MCF 10A (cell line): ENCODE data around the gene PCED1B. TPM values are rescaled to one million over a fixed set of nuclear protein-coding genes. Genes with fewer than 3 reads are reported as not detected.

Experiments used
- BruUV-seq: library from RNA; stranded (reverse); fragments of 400-500 nt; replicated peaks from 2 replicates; lab custom pipeline; 2021; lab: Mats Ljungman, UMichigan
- CTCF ChIA-PET: fragments of 300-600 bp; sonication (Branson Sonifier 250); formaldehyde crosslinking; extraction: SDS; loops from one replicate; lab custom pipeline; 2021; ENCODE audit warnings: antibody characterized with exemption, inconsistent platforms; lab: Yijun Ruan, JAX
- POLR2A ChIA-PET: fragments of 300-600, 350-650 bp; sonication (Branson Sonifier 250); formaldehyde crosslinking; extraction: SDS; loops from one replicate; lab custom pipeline; 2020; ENCODE audit warnings: antibody characterized with exemption, inconsistent platforms; lab: Yijun Ruan, JAX
- DNase-seq: peaks from one replicate; pipeline ENCODE4 v3.0.0-alpha.2; 2018; ENCODE audit not compliant: unreplicated experiment
- H3K27ac Mint-ChIP-seq: one replicate; pipeline ENCODE4 v1.8.0; 2022; ENCODE audit warnings: mild to moderate bottlenecking, low read depth, mixed read lengths; ENCODE audit not compliant: unreplicated experiment
- H3K27me3 Mint-ChIP-seq: one replicate; pipeline ENCODE4 v1.8.0; 2022; ENCODE audit warnings: mixed read lengths; ENCODE audit not compliant: insufficient read depth, unreplicated experiment
- H3K36me3 Mint-ChIP-seq: one replicate; pipeline ENCODE4 v1.8.0; 2022; ENCODE audit warnings: mild to moderate bottlenecking, moderate library complexity, mixed read lengths; ENCODE audit not compliant: insufficient read depth, unreplicated experiment
- H3K4me1 Mint-ChIP-seq: one replicate; pipeline ENCODE4 v1.8.0; 2022; ENCODE audit warnings: mixed read lengths; ENCODE audit not compliant: insufficient read depth, unreplicated experiment
- H3K4me3 Mint-ChIP-seq: one replicate; pipeline ENCODE4 v1.8.0; 2022; ENCODE audit warnings: mild to moderate bottlenecking, moderate library complexity, mixed read lengths; ENCODE audit not compliant: unreplicated experiment
- H3K9me3 Mint-ChIP-seq: one replicate; pipeline ENCODE4 v1.8.0; 2022; ENCODE audit warnings: mixed read lengths; ENCODE audit not compliant: unreplicated experiment
- CTCF ChIP-seq: fragments of 200-600 bp; IDR thresholded peaks from one replicate; pipeline ENCODE4 v1.8.0; 2022; ENCODE audit warnings: antibody characterized with exemption, mild to moderate bottlenecking; ENCODE audit not compliant: unreplicated experiment
- intact Hi-C: fragments of 100-400 bp; cut with micrococcal nuclease; formaldehyde crosslinking; loops from 2 replicates; pipeline ENCODE4 v1.14.1; 2022
- total RNA-seq: library from RNA; stranded (reverse); gene quantifications from 2 replicates; pipeline ENCODE4 v1.2.3, GENCODE V29; 2022

Gene PCED1B
- total RNA-seq, 1 experiment from 2014 or later, result 9.6 TPM

GRCh38 chr12:47249082-47249481, 169.7 kb downstream of the PCED1B start:
- H3K9me3 Mint-ChIP-seq, result peaks cover 9% of the 10 kb centered on the region
- intact Hi-C loops, result no loop called here
- peaks cover 13% of the 10 kb centered on the region for H3K4me1 Mint-ChIP-seq
- no peaks in the 10 kb centered on the region for H3K27me3 Mint-ChIP-seq
- CTCF ChIA-PET, result interaction anchor here (0.6 to 2.2 kb wide), 6 partner anchors 22 to 531 kb away, joined by 3 to 9 read pairs (median 3); partner anchors contain the start of genes AMIGO2 and PCED1B
- DNase-seq, result peak; percentile 61
- BruUV-seq, result no TSS peak
- no peak for TF ChIP-seq CTCF
- H3K36me3 Mint-ChIP-seq, result no peaks in the 10 kb centered on the region
- POLR2A ChIA-PET, result interaction anchor here (0.6 to 2.7 kb wide), 11 partner anchors 11 to 244 kb away, joined by 3 to 13 read pairs (median 5); no protein-coding TSS in a partner anchor
- peak overlapping the region; percentile 85 for H3K27ac Mint-ChIP-seq
- H3K4me3 Mint-ChIP-seq, result peak overlapping the region; percentile 63

DNA sequence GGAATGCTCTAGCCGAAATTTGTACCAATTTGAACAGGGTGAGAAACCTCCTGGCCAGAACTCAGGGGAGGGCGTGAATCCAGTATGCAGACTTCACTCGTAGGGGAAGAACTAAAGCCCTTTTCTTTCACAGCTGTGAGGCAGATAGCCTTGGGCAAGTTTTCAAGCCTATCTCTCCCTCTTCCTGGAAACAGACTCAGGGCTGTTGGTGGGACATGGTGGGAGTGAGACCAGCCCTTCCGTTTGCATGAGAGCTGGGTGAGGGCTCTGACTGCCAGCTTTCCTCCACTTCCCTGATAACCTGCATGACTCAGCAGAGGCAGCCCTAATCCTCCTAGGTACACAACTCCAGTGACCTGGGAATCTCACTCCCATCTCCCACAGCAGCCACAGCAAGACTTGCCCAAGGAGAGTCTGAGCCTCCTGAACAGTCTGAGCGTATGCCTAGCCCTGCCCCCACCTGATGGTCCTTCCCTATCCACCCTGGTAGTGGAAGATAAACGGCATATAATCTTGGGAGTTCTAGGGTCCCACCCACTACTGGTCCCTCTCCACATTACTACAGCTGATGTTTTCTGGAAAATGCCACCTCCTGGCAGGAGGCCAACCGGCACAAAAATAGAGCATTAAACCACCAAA, 170.4 kb downstream of the PCED1B start:
- H3K4me1 Mint-ChIP-seq, result peaks cover 13% of the 10 kb centered on the region
- CTCF ChIA-PET, result interaction anchor here (0.6 to 2.2 kb wide), 7 partner anchors 22 to 1706 kb away, joined by 3 to 9 read pairs (median 3); partner anchors contain the start of genes AMIGO2 and PCED1B
- H3K36me3 Mint-ChIP-seq, result no peaks in the 10 kb centered on the region
- peak overlapping the region; percentile 63 for H3K4me3 Mint-ChIP-seq
- no peaks in the 10 kb centered on the region for H3K27me3 Mint-ChIP-seq
- H3K27ac Mint-ChIP-seq, result peak overlapping the region; percentile 85
- no TSS peak for BruUV-seq
- DNase-seq, result peak; percentile 61
- peaks cover 10% of the 10 kb centered on the region for H3K9me3 Mint-ChIP-seq
- POLR2A ChIA-PET, result interaction anchor here (0.7 to 2.7 kb wide), 8 partner anchors 12 to 162 kb away, joined by 3 to 13 read pairs (median 8); no protein-coding TSS in a partner anchor
- no peak for TF ChIP-seq CTCF
- intact Hi-C loops, result no loop called here

GRCh38 chr12:47251919-47252318, 172.5 kb downstream of the PCED1B start:
- H3K27ac Mint-ChIP-seq, result no peak overlapping the region
- intact Hi-C loops, result no loop called here
- no peaks in the 10 kb centered on the region for H3K36me3 Mint-ChIP-seq
- BruUV-seq, result no TSS peak
- no peaks in the 10 kb centered on the region for H3K27me3 Mint-ChIP-seq
- H3K9me3 Mint-ChIP-seq, result peaks cover 20% of the 10 kb centered on the region
- no peak overlapping the region for H3K4me3 Mint-ChIP-seq
- no peak for TF ChIP-seq CTCF
- ChIA-PET CTCF (interaction anchor here (0.7 kb wide), 1 partner anchor 30 kb away, joined by 3 read pairs; no protein-coding TSS in a partner anchor), POLR2A (interaction anchor here (1.0 kb wide), 1 partner anchor 21 kb away, joined by 3 read pairs; no protein-coding TSS in a partner anchor)
- H3K4me1 Mint-ChIP-seq, result peaks cover 13% of the 10 kb centered on the region
- DNase-seq, result no peak

DNA sequence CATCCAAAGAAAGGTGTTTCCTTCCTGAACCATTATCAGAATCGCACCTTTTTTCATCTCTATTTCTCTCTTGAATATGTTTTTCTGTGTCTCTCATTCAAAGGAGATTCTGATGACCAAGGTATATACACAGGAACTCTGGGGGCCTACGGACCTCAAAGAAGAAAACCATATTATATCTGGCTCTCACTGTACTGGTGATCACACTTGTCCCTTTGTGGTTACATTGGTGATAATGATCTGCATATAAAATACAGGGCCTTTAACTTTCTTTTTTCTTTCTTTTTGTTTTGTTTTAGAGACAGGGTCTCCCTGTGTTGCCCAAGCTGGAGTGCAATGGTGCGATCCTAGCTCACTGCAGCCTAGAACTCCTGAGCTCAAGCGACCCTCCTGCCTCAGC, 185.5 kb downstream of the PCED1B start:
- Mint-ChIP-seq H3K4me3 (no peak overlapping the region), H3K27ac (no peak overlapping the region), H3K4me1 (peaks cover 19% of the 10 kb centered on the region), H3K9me3 (peaks cover 21% of the 10 kb centered on the region), H3K27me3 (no peaks in the 10 kb centered on the region), H3K36me3 (no peaks in the 10 kb centered on the region)
- ChIA-PET CTCF (no interaction called here), POLR2A (interaction anchor here (0.9 to 1.1 kb wide), 2 partner anchors 12 to 186 kb away, joined by 3 to 4 read pairs; partner anchors contain the start of gene PCED1B)
- intact Hi-C loops, result no loop called here
- DNase-seq, result no peak
- TF ChIP-seq CTCF, result no peak
- BruUV-seq, result no TSS peak
